Measurements from ENCODE around the gene HOXD8. TPM values are rescaled to one million over a fixed set of nuclear protein-coding genes. Genes with fewer than 3 reads are reported as not detected.

HOXD8 gene
- total and polyA plus RNA-seq, 9 of the 15 experiments (the other 6 are each of a cell fraction or from before 2014, with no cell fraction given), result 0.04 to 0.15 TPM; not detected in 7

- TF ChIP-seq, protein P1, sequence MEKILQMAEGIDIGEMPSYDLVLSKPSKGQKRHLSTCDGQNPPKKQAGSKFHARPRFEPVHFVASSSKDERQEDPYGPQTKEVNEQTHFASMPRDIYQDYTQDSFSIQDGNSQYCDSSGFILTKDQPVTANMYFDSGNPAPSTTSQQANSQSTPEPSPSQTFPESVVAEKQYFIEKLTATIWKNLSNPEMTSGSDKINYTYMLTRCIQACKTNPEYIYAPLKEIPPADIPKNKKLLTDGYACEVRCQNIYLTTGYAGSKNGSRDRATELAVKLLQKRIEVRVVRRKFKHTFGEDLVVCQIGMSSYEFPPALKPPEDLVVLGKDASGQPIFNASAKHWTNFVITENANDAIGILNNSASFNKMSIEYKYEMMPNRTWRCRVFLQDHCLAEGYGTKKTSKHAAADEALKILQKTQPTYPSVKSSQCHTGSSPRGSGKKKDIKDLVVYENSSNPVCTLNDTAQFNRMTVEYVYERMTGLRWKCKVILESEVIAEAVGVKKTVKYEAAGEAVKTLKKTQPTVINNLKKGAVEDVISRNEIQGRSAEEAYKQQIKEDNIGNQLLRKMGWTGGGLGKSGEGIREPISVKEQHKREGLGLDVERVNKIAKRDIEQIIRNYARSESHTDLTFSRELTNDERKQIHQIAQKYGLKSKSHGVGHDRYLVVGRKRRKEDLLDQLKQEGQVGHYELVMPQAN (IDR thresholded peaks at IDR 0.05; ENCODE audit: borderline replicate concordance), result no peak
- TF ChIP-seq STAT5B (CRISPR knock-in tag; IDR thresholded peaks at IDR 0.05) (no peak), SRSF1 (IDR thresholded peaks at IDR 0.05; ENCODE audit: low read depth, low read length) (no peak), NCOA2 (IDR thresholded peaks at IDR 0.05; ENCODE audit: partially characterized antibody in 2 of 2) (no peak)
Measured at GRCh38 chr2:176146645-176147044, 17.1 kb downstream of the HOXD8 start (continued).

DNA sequence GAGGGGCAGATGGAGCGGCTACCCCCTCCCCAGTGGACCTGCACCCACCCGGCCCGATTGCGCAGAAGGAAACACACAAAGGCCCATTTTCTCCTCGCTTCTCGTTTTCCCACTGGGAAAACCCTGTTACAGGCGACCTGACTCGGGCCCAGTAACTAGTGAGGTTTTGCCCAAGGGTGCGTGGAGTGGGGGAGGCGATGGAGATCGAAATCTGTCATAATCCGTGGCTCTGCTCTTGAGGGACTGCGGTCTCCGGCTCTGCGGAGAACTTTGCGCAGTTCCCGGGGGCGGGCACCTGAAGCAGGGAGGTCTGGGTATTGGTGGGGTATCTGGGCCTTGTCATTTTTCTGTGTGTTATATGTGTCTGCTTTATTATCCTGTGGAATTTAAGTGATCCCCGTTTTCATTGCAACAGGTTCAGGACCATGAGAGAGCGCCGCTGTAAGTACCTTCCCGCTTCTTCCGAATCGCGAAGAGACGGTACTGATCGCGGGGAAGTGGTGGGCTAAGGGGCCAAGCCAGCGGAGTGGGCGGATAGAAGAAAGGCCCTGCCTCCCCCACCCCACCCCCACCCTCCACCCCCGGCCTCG, 17.8 kb downstream of the HOXD8 start:
- WGBS (ENCODE audit: insufficient coverage, low coverage, missing lambda C conversion rate), result 22% methylated on average over 25 of the region's 32 CpGs
- DNase-seq (ENCODE audit: extremely low read depth in 1 of 4, low spot score in 3 of 4), result no peak
- no peaks in the 10 kb centered on the region; the same call in 1 of the 2 replicates for H4K20me1 ChIP-seq (replicated peaks; ENCODE audit: control insufficient read depth, insufficient read depth, low read length)
- intact Hi-C loops (cut with micrococcal nuclease), result loop anchor here (10.0 kb wide), 2 partner anchors 227 to 1607 kb away; no protein-coding TSS in a partner anchor
- no peak for FAIRE-seq
- no peak overlapping the region for H3K4me2 ChIP-seq (ENCODE audit: insufficient read depth, low read length)
- no peaks in the 10 kb centered on the region for H3K9me1 ChIP-seq (ENCODE audit: control insufficient read depth, insufficient read depth, low read length)
- H3K36me3 ChIP-seq (ENCODE audit: control insufficient read depth, insufficient read depth, low read length), result no peaks in the 10 kb centered on the region
- no peak for ATAC-seq
- H2AFZ ChIP-seq (ENCODE audit: low read depth, low read length), result no peak overlapping the region
- no TSS peak for BruUV-seq (replicated peaks)
- peaks cover 58 to 61% of the 10 kb centered on the region in 2 experiments for H3K27me3 ChIP-seq (ENCODE audit: control insufficient read depth in 2 of 2, insufficient read depth in 2 of 2, low read length in 2 of 2)
- no peaks in the 10 kb centered on the region for H3K9me3 ChIP-seq (replicated peaks; ENCODE audit: control insufficient read depth, insufficient read depth, low read depth, low read length)
- no peak overlapping the region for H3K27ac ChIP-seq (ENCODE audit: extremely low read depth, low read depth, low read length)
- peaks cover 0 to 7% of the 10 kb centered on the region in 2 experiments; a peak in 1 of 5 replicates for H3K4me1 ChIP-seq (replicated peaks in 1 of 2; ENCODE audit: control insufficient read depth in 2 of 2, insufficient read depth in 2 of 2, low read length in 2 of 2)
- POLR2A ChIA-PET, result no interaction called here
- in situ Hi-C loops (cut with MboI), result loop anchor here (25.0 kb wide), 2 partner anchors 665 to 1615 kb away; no protein-coding TSS in a partner anchor
- CTCF ChIA-PET (ENCODE audit: low intra/inter-chr PET ratio), result no interaction called here
- no peak overlapping the region for H3K9ac ChIP-seq (ENCODE audit: insufficient read depth in 1 of 2, low read depth in 2 of 2, low read length in 2 of 2)
- no peak overlapping the region for H3K4me3 ChIP-seq
- H3K79me2 ChIP-seq (ENCODE audit: control insufficient read depth, insufficient read depth, low read length), result no peaks in the 10 kb centered on the region
- no peak for TF ChIP-seq POLR3G (IDR thresholded peaks at IDR 0.05; ENCODE audit: extremely low read depth, insufficient read length, insufficient replicate concordance)
- no peak for TF ChIP-seq MAZ (CRISPR knock-in tag; conservative IDR thresholded peaks at IDR 0.05 in 1 of 2, IDR thresholded peaks at IDR 0.05 in 1 of 2)
- no peak for TF ChIP-seq POLR2AphosphoS2 (IDR thresholded peaks at IDR 0.05; ENCODE audit: low read length)
- no peak for TF ChIP-seq SMAD4 (CRISPR knock-in tag; conservative IDR thresholded peaks at IDR 0.05)

All from K562 (cell line).